K562 (cell line): ENCODE measurements around the gene DHCR7.

Source experiments
- BRCA1 ChIP-seq, 2 experiments: fragments of 450-650 bp in 1 of 2; sonication (generic) in 1 of 2; formaldehyde crosslinking in 1 of 2; IDR thresholded peaks; 2 replicates each; pipeline versions ENCODE4 v1.5.0 to v1.6.1; 2017 to 2020; ENCODE audit warnings: mild to moderate bottlenecking in 1 of 2, missing genetic modification reagents in 1 of 2
- CBX5 ChIP-seq: IDR thresholded peaks from 2 replicates; pipeline ENCODE4 v1.6.1; 2014; ENCODE audit warnings: low read depth, borderline replicate concordance
- CREM ChIP-seq: IDR thresholded peaks from 2 replicates; pipeline ENCODE4 v1.6.1; 2014; ENCODE audit warnings: antibody characterized with exemption, low read depth
- FOSL1 ChIP-seq: fragments of 200-800 bp; sonication (Bioruptor generic); conservative IDR thresholded peaks from 2 replicates; pipeline ENCODE4 v1.6.1; 2016; ENCODE audit warnings: missing genetic modification characterization, missing compliant biosample characterization
- MYC ChIP-seq, 2 experiments: fragments of 250-450 bp in 1 of 2; sonication (Bioruptor Pico) in 1 of 2; IDR thresholded peaks; 2 replicates each; pipeline versions ENCODE4 v1.5.1 to v1.6.1; 2012 to 2021; ENCODE audit warnings: low read depth in 2 of 2, borderline replicate concordance in 1 of 2, improper control_type of control experiment in 1 of 2, low read length in 1 of 2, mild to moderate bottlenecking in 1 of 2, moderate library complexity in 1 of 2
- NCOA1 ChIP-seq: fragments of 450-650 bp; IDR thresholded peaks from 2 replicates; pipeline ENCODE4 v1.6.1; 2016; ENCODE audit warnings: low read depth
- NFIX ChIP-seq: fragments of 250-450 bp; sonication (Bioruptor Pico); IDR thresholded peaks from 2 replicates; pipeline ENCODE4 v1.4.0; 2020; ENCODE audit warnings: low read depth, mild to moderate bottlenecking, moderate library complexity
- SMC3 ChIP-seq: conservative IDR thresholded peaks from 2 replicates; pipeline ENCODE4 v1.6.1; 2011; ENCODE audit warnings: low read depth, low read length, improper control_type of control experiment; ENCODE audit not compliant: insufficient read depth
- ZNF282 ChIP-seq: sonication (generic); formaldehyde crosslinking; IDR thresholded peaks from 2 replicates; pipeline ENCODE4 v1.8.1; 2023; ENCODE audit warnings: missing genetic modification reagents
- TF ChIP-seq, protein P1 (sequence below): IDR thresholded peaks from 2 replicates; pipeline ENCODE4 v1.6.1; 2016; ENCODE audit warnings: missing genetic modification characterization, missing compliant biosample characterization
- TF ChIP-seq, protein P2 (sequence below): sonication (generic); formaldehyde crosslinking; IDR thresholded peaks from 2 replicates; pipeline ENCODE4 v1.9.0; 2022; ENCODE audit warnings: mild to moderate bottlenecking, missing genetic modification reagents
- TF ChIP-seq, protein P3 (sequence below), 3 experiments: IDR thresholded peaks in 2 of 3; conservative IDR thresholded peaks in 1 of 3; 2 replicates each; pipeline ENCODE4 v1.5.1; 2011 to 2012; ENCODE audit warnings: low read length in 3 of 3, mild to moderate bottlenecking in 3 of 3, control low read depth in 2 of 3, improper control_type of control experiment in 1 of 3, inconsistent platforms in 1 of 3, low read depth in 1 of 3, mixed read lengths in 1 of 3, moderate library complexity in 1 of 3; ENCODE audit not compliant: insufficient read depth in 2 of 3

DNA sequence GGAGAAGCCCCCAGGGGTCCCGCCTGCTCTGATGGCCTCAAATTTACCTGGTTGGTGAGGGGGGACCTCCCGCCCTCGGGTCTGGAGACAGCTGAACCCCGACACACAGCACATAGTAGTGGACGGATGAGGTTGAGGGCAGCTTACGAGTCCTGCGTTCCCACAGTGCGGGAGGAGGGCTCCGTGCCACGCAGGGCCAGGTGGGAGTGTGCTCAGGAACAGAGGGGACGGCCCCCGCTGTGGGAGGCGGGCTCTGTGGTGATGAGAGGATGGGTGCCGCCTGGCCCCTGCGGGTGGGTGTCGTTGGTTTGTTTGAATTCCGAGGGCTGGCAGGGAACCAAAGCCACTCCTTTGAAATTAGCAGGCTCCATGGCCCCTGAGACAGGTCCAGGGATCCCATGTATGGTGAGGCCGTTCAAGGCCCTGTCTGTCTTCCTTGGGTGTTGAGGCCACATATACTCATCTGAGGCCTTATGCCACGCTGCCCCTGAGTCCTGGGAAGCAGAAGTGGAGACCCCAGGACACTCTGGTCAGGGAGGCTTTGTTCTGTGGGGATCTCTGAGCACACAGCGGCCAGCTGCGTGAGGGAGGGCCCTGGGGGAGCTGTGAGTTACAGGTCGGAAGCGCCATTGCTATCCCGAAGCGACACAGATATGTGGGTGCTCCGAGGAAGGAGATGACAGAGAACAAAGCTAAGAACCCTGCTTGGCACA is 26.7 kb upstream of the DHCR7 start:
- no peak for TF ChIP-seq CREM
- TF ChIP-seq SMC3: no peak
- TF ChIP-seq CBX5: no peak
- no peak for TF ChIP-seq MYC (IDR thresholded peaks at IDR 0.05; ENCODE audit: low read depth, low read length)
- TF ChIP-seq MYC (CRISPR knock-in tag; IDR thresholded peaks at IDR 0.05; ENCODE audit: borderline replicate concordance, low read depth): no peak
- TF ChIP-seq, protein P1, sequence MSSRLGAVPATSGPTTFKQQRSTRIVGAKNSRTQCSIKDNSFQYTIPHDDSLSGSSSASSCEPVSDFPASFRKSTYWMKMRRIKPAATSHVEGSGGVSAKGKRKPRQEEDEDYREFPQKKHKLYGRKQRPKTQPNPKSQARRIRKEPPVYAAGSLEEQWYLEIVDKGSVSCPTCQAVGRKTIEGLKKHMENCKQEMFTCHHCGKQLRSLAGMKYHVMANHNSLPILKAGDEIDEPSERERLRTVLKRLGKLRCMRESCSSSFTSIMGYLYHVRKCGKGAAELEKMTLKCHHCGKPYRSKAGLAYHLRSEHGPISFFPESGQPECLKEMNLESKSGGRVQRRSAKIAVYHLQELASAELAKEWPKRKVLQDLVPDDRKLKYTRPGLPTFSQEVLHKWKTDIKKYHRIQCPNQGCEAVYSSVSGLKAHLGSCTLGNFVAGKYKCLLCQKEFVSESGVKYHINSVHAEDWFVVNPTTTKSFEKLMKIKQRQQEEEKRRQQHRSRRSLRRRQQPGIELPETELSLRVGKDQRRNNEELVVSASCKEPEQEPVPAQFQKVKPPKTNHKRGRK: no peak
- TF ChIP-seq BRCA1 (IDR thresholded peaks at IDR 0.05): no peak
- no peak for TF ChIP-seq BRCA1 (CRISPR knock-in tag; IDR thresholded peaks at IDR 0.05)
- TF ChIP-seq NCOA1: no peak
- no peak for TF ChIP-seq NFIX (CRISPR knock-in tag)
- TF ChIP-seq, protein P2, sequence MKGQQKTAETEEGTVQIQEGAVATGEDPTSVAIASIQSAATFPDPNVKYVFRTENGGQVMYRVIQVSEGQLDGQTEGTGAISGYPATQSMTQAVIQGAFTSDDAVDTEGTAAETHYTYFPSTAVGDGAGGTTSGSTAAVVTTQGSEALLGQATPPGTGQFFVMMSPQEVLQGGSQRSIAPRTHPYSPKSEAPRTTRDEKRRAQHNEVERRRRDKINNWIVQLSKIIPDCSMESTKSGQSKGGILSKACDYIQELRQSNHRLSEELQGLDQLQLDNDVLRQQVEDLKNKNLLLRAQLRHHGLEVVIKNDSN (CRISPR knock-in tag): no peak
- TF ChIP-seq, protein P3, sequence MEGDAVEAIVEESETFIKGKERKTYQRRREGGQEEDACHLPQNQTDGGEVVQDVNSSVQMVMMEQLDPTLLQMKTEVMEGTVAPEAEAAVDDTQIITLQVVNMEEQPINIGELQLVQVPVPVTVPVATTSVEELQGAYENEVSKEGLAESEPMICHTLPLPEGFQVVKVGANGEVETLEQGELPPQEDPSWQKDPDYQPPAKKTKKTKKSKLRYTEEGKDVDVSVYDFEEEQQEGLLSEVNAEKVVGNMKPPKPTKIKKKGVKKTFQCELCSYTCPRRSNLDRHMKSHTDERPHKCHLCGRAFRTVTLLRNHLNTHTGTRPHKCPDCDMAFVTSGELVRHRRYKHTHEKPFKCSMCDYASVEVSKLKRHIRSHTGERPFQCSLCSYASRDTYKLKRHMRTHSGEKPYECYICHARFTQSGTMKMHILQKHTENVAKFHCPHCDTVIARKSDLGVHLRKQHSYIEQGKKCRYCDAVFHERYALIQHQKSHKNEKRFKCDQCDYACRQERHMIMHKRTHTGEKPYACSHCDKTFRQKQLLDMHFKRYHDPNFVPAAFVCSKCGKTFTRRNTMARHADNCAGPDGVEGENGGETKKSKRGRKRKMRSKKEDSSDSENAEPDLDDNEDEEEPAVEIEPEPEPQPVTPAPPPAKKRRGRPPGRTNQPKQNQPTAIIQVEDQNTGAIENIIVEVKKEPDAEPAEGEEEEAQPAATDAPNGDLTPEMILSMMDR (IDR thresholded peaks at IDR 0.05 in 2 of 3, conservative IDR thresholded peaks at IDR 0.05 in 1 of 3; ENCODE audit: insufficient read depth in 2 of 3, low read depth in 1 of 3, low read length in 3 of 3): no peak
- TF ChIP-seq ZNF282 (CRISPR knock-in tag): no peak
- TF ChIP-seq FOSL1 (tag): no peak
